MCF 10A (cell line): ENCODE measurements around the gene UBE3C. TPM values are rescaled to one million over a fixed set of nuclear protein-coding genes. Genes with fewer than 3 reads are reported as not detected.
A peak's percentile ranks its signal among the peaks of the same experiment; 100 is the strongest.

Source experiments
- BruUV-seq: library from RNA; stranded (reverse); fragments of 400-500 nt; replicated peaks from 2 replicates; lab custom pipeline; 2021; lab: Mats Ljungman, UMichigan
- CTCF ChIA-PET: fragments of 300-600 bp; sonication (Branson Sonifier 250); formaldehyde crosslinking; extraction: SDS; loops from one replicate; lab custom pipeline; 2021; ENCODE audit warnings: antibody characterized with exemption, inconsistent platforms; lab: Yijun Ruan, JAX
- POLR2A ChIA-PET: fragments of 300-600, 350-650 bp; sonication (Branson Sonifier 250); formaldehyde crosslinking; extraction: SDS; loops from one replicate; lab custom pipeline; 2020; ENCODE audit warnings: antibody characterized with exemption, inconsistent platforms; lab: Yijun Ruan, JAX
- DNase-seq: peaks from one replicate; pipeline ENCODE4 v3.0.0-alpha.2; 2018; ENCODE audit not compliant: unreplicated experiment
- H3K27ac Mint-ChIP-seq: one replicate; pipeline ENCODE4 v1.8.0; 2022; ENCODE audit warnings: mild to moderate bottlenecking, low read depth, mixed read lengths; ENCODE audit not compliant: unreplicated experiment
- H3K27me3 Mint-ChIP-seq: one replicate; pipeline ENCODE4 v1.8.0; 2022; ENCODE audit warnings: mixed read lengths; ENCODE audit not compliant: insufficient read depth, unreplicated experiment
- H3K36me3 Mint-ChIP-seq: one replicate; pipeline ENCODE4 v1.8.0; 2022; ENCODE audit warnings: mild to moderate bottlenecking, moderate library complexity, mixed read lengths; ENCODE audit not compliant: insufficient read depth, unreplicated experiment
- H3K4me1 Mint-ChIP-seq: one replicate; pipeline ENCODE4 v1.8.0; 2022; ENCODE audit warnings: mixed read lengths; ENCODE audit not compliant: insufficient read depth, unreplicated experiment
- H3K4me3 Mint-ChIP-seq: one replicate; pipeline ENCODE4 v1.8.0; 2022; ENCODE audit warnings: mild to moderate bottlenecking, moderate library complexity, mixed read lengths; ENCODE audit not compliant: unreplicated experiment
- H3K9me3 Mint-ChIP-seq: one replicate; pipeline ENCODE4 v1.8.0; 2022; ENCODE audit warnings: mixed read lengths; ENCODE audit not compliant: unreplicated experiment
- CTCF ChIP-seq: fragments of 200-600 bp; IDR thresholded peaks from one replicate; pipeline ENCODE4 v1.8.0; 2022; ENCODE audit warnings: antibody characterized with exemption, mild to moderate bottlenecking; ENCODE audit not compliant: unreplicated experiment
- intact Hi-C: fragments of 100-400 bp; cut with micrococcal nuclease; formaldehyde crosslinking; loops from 2 replicates; pipeline ENCODE4 v1.14.1; 2022
- total RNA-seq: library from RNA; stranded (reverse); gene quantifications from 2 replicates; pipeline ENCODE4 v1.2.3, GENCODE V29; 2022

Gene UBE3C
- total RNA-seq, 1 experiment from 2014 or later, result 72.8 TPM

- no peak for TF ChIP-seq CTCF
- no peak for DNase-seq
- Mint-ChIP-seq H3K4me3 (no peak overlapping the region), H3K9me3 (no peaks in the 10 kb centered on the region), H3K27me3 (no peaks in the 10 kb centered on the region), H3K36me3 (no peaks in the 10 kb centered on the region), H3K27ac (peak overlapping the region; percentile 78), H3K4me1 (peaks cover 26% of the 10 kb centered on the region)
- ChIA-PET CTCF (interaction anchor here (0.8 to 2.3 kb wide), 2 partner anchors 38 to 51 kb away, joined by 5 to 15 read pairs; no protein-coding TSS in a partner anchor), POLR2A (interaction anchor here (1.7 to 2.5 kb wide), 2 partner anchors 10 to 37 kb away, joined by 5 to 15 read pairs; no protein-coding TSS in a partner anchor)
- intact Hi-C loops, result no loop called here
- BruUV-seq, result no TSS peak
These were observed 162.9 kb downstream of the UBE3C start for GRCh38 chr7:157301610-157302120.

GRCh38 chr7:157306846-157307838 lies 168.4 kb downstream of the UBE3C start:
- no peak for DNase-seq
- H3K4me1 Mint-ChIP-seq, result peaks cover 29% of the 10 kb centered on the region
- intact Hi-C loops, result no loop called here
- no peak overlapping the region for H3K4me3 Mint-ChIP-seq
- H3K27ac Mint-ChIP-seq, result peak overlapping the region; percentile 39
- TF ChIP-seq CTCF, result no peak
- no peaks in the 10 kb centered on the region for H3K36me3 Mint-ChIP-seq
- no TSS peak for BruUV-seq
- POLR2A ChIA-PET, result no interaction called here
- no peaks in the 10 kb centered on the region for H3K9me3 Mint-ChIP-seq
- no peaks in the 10 kb centered on the region for H3K27me3 Mint-ChIP-seq
- CTCF ChIA-PET, result interaction anchor here (0.7 to 1.2 kb wide), 2 partner anchors 11 to 1322 kb away, joined by 3 to 4 read pairs; no protein-coding TSS in a partner anchor

GRCh38 chr7:157309988-157310668 lies 171.4 kb downstream of the UBE3C start:
- Mint-ChIP-seq H3K4me3 (peak overlapping the region; percentile 33), H3K27me3 (no peaks in the 10 kb centered on the region), H3K9me3 (no peaks in the 10 kb centered on the region), H3K27ac (peak overlapping the region; percentile 92), H3K4me1 (peaks cover 22% of the 10 kb centered on the region), H3K36me3 (peaks cover 5% of the 10 kb centered on the region)
- POLR2A ChIA-PET, result interaction anchor here (1.5 kb wide), 1 partner anchor 28 kb away, joined by 11 read pairs; no protein-coding TSS in a partner anchor
- BruUV-seq, result no TSS peak
- intact Hi-C loops, result loop anchor here (1.0 kb wide), 1 partner anchor 30 kb away; no protein-coding TSS in a partner anchor
- DNase-seq, result peak; percentile 83
- CTCF ChIA-PET, result no interaction called here
- TF ChIP-seq CTCF, result no peak
